Posterior cingulate gyrus (tissue), 11 donors: ENCODE results near the gene ZDHHC6.
"Not testable (repeated sequence)": the region's sequence is repeated elsewhere in the genome, so short reads cannot be mapped to it uniquely, and the experiment has no call there.

Source experiments
- DNase-seq, 10 donors: peaks; one replicate each; pipeline versions ENCODE4 v3.0.0 to v3.0.0-alpha.2; 2020 to 2021; ENCODE audit warnings: mixed read lengths in 3 of 10
- intact Hi-C: fragments of 100-400 bp; cut with DNase I; formaldehyde crosslinking; loops from one replicate; pipeline ENCODE4 v1.15.1; 2023

Gene ZDHHC6

DNA sequence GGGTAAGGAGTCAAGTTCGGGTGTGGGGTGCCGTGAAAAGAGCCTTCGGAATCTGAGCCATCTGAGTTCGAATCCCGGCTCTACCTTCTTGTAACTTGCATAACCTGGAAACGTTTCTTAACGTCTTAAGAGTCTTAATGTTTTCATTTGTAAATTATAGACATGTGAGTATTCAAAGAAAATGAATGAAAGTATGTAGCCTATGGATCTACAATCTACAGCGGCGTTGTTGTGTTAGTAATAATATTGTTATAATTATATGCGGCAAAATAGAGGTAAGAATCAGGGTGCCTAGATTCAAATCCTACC lies 860 bp upstream of the ZDHHC6 start:
- no peak for DNase-seq

DNA sequence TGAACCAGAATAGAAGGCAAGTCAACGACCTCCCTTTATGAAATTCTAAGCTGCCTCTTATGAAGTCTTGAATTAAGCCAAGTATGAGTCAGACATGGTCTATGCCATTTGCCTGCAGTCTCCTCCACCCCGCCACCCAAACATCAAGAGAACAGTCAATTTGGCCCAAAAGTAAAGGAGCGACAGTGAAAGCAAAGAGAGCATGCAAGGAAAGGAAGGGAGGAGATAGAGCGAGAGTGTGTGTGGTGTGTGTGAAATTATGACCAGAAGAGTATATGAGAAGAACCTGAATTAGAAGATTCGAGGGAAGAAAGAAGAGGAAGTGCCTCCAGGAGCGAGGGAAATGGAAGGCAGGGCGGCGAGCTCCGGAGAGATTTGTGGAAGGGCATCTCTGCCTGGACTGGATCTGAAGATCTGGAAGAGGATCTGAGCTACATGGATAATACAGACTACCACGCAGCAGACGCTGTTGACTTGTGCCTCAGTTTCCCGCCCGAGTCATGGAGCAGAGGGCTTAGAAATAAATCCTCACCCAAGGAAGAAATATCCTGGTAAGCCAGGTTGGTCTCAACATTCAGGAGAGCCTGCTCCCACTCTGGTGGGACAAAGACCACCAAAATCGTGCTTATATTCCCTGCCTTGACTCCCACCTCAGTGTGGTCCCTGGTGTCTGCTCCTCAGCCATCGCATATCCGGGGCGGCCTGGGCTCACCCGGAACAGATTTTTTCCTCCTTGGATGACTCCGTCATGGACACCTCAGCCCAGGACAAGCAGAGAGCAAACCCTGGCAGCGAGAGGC lies 459 bp downstream of the ZDHHC6 start:
- DNase-seq, result peak in 4 of 10 donors; percentile 7 to 67 (median 42)
- intact Hi-C loops, result loop anchor here (10.0 kb wide), 1 partner anchor 261 kb away; the partner anchor contains the start of gene GPAM

More for the DNA sequence above, 860 bp upstream of the ZDHHC6 start:
- intact Hi-C loops, result loop anchor here (10.0 kb wide), 1 partner anchor 263 kb away; the partner anchor contains the start of gene GPAM

DNA sequence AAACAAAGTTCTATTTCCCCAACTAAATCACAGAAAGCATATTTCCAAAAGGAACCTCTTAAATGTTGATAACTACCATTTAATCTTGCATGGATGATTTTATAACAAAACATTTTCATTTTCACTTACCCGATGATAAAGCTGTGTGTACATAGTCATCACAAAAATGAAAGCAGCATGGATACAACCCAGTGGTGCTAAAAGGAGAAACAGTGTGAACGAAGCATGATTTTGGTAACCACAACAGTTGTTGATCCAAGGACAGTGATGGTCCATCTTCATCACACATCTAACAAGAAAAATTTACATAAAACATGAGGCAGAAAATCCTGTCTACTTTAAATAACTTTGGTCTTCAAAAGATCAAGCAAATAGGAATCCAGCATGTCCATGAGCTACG lies 4.7 kb downstream of the ZDHHC6 start:
- DNase-seq, result no peak
- intact Hi-C loops, result loop anchor here (10.0 kb wide), 1 partner anchor 257 kb away; the partner anchor contains the start of gene GPAM

DNA sequence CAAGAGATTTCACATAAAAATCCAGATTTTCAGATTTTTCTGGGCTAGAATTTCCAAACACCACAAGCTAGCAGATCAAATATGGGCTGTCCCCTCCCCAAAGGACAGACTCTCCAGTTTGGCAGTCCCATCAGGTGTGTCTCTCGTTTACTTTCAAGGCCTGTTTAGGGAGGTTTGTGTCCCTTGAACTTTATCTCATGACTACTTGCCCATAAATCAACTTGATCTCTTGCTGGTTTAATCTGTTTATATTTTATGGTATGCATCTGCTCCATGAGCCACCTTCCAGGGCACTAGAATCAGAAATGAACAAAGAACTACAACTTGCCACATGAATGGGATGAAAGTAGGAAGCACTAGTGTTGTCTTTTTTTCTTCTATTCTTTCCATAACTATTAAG lies 5.2 kb downstream of the ZDHHC6 start:
- DNase-seq, result no peak
- intact Hi-C loops, result loop anchor here (10.0 kb wide), 1 partner anchor 257 kb away; the partner anchor contains the start of gene GPAM

DNA sequence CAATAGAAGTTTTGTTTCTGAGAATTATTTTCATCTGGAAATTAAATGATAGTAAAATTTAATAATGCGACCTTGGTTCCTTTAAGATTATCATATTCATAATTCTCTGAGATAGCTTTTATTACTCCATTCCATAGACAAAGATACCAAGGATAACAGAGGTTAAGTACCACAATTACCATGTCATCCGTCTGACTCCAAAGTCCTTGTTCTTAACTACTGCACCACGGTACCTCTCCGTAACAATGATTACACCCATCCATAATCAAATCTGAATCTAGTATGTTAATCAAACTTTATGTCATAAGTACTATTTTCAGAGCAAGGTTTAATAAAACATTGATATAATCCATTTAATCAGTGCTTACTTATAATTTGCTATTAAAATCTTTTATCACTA lies 8.4 kb downstream of the ZDHHC6 start:
- no peak for DNase-seq
- intact Hi-C loops, result no loop called here

GRCh38 chr10:112434988-112435619 lies 11.6 kb downstream of the ZDHHC6 start:
- no peak for DNase-seq

DNA sequence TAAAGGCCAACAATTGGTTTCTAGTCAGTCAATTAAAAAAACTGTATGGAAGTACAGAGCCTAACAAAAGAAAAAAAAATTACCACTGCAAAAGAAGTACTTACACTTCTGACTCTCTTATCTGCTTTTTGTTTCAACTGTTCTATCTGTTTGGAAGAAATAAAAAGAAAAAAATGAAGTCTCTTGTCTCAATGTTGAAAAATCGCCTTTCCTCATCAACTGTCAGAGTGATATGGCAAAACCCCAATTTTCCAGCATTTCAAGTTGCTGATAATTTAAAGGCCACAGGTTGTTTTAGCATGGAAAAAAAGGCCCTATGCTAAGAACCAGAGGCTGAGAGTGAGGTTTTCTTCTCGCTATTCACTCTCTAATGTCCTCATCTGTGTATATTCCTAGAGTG lies 13.6 kb downstream of the ZDHHC6 start:
- intact Hi-C loops, result no loop called here

More at GRCh38 chr10:112434988-112435619, 11.6 kb downstream of the ZDHHC6 start:
- intact Hi-C loops, result no loop called here

DNA sequence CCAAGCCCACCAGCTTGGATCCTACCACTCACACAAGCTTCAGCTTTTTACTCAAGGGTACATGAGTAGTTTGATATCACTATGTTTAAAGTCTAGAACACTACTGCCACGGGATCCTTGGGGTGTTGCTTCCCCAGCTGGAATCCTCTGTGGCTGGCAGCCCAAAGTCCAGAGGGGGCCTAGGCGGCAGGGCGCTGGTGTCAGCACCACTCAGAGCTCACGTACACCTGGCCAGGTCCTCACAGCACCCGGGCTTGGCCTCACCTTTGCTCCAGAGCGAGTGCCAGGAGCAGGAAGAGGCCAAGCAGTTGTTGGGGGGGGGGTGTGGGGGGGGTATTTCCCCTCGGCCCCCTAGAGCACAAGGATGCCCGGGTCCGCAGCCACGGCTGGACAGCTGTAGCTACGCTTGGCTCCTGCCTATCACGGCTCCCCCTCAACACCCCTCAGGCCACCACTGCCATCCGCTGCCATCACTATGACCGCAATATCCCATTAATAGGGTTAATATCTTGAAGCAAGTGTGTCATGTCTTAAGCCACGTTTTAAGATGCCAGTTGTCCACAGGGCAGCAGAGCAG lies 17.0 kb downstream of the ZDHHC6 start:
- intact Hi-C loops, result no loop called here
- DNase-seq, result no peak

More for the DNA sequence above, 13.6 kb downstream of the ZDHHC6 start:
- no peak for DNase-seq

DNA sequence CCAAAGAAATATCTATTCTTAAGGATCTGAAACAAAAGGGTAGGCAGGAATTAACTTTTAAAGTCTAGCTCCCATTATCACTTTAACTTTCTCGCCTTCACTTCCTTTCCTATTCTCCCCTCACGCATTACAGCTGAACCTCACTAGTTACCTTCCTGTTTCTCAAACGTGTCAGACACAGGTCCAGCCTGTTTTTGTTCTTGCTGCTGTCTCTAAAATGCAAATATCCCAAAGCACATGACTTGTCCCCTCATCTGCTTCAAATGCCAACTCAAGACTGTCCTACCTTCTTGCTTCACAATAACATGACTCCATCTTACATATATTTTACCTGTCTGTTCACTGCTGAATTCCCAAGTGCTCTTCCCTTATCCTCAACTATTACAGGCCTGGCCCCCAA lies 17.6 kb downstream of the ZDHHC6 start:
- intact Hi-C loops, result no loop called here
- no peak for DNase-seq

GRCh38 chr10:112426111-112426510 lies 20.6 kb downstream of the ZDHHC6 start:
- intact Hi-C loops, result no loop called here
- no peak for DNase-seq

DNA sequence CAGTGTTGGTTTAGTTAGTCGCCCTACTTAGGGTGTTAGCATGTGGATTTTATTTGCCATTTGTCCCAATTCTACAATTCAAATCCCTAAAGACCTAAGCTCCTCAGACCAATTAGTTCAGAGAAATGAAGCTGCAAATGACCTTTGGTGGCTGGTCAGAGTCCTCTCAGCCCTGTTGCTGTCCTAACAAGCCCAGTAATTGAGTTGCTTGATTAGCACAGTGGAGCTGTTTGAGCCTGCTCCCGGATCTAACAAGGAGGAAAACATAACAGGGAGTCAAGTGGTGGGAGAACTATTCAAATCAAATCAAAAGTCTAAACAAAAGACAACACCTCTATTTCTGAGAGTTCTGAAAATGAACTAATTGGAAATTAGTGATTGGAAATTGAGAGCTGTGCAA lies 22.1 kb downstream of the ZDHHC6 start:
- intact Hi-C loops, result no loop called here
- no peak for DNase-seq

DNA sequence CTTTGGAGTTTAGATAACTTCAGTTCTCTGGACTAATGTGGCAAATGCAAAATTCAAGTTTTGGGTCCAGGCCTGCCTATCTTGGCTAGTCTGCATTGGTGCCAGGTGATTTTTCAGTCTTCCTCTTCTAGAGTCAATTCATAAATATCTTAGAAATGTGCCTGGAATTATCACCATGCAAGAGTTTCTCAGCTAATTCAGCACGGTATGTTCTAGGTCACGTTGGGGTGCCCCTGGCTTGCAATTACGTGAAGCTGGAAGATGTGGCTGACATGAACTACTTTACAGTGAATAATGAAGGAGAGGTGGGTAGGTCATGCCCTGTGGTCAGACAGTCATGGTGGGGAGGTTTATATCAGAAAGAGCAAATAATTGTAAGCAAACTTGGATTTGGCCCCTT lies 25.0 kb downstream of the ZDHHC6 start:
- no peak for DNase-seq
- intact Hi-C loops, result no loop called here

GRCh38 chr10:112412696-112413095 lies 34.0 kb downstream of the ZDHHC6 start:
- intact Hi-C loops, result no loop called here

GRCh38 chr10:112409755-112410154 lies 37.0 kb downstream of the ZDHHC6 start:
- no peak for DNase-seq
- intact Hi-C loops, result no loop called here

More at GRCh38 chr10:112412696-112413095, 34.0 kb downstream of the ZDHHC6 start:
- no peak for DNase-seq

DNA sequence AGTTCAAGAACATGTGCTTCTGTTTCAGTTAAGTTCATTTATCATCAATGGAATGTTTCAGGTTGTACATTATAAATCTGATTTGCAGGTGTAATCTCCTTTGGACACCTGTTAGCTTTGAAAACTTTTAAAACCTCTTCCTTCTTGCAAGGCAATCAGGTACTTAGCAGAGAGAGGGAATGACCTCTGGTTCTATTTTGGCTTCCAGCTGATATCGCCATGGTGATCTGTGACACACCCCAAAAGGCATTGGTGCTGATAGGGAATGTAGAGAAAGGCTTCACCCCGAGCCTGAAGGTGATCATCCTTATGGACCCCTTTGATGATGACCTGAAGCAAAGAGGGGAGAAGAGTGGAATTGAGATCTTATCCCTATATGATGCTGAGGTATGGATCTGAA lies 37.4 kb downstream of the ZDHHC6 start:
- intact Hi-C loops, result no loop called here
- DNase-seq, result no peak

GRCh38 chr10:112407696-112408095 lies 39.0 kb downstream of the ZDHHC6 start:
- intact Hi-C loops, result no loop called here
- DNase-seq, result no peak

GRCh38 chr10:112406806-112407205 lies 39.9 kb downstream of the ZDHHC6 start:
- intact Hi-C loops, DNase-seq: not testable (repeated sequence)

DNA sequence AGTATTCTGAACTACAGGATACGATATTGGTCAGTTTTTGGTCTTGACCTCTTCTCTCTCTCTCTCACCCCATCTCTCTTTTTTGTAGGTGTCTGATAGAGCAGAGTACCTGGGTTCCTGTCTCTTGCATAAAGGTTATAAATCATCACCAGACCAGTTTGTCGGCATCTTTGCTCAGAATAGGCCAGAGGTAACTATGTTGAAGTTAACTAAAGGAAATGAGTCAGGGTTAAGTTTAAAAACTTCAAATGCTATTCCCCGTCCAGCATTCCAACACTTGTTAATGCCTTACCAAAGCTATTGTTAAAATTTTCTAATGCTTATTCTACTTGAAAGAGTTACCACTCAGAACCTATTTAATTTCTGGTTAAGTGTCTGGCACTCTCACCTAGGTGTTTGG lies 42.1 kb downstream of the ZDHHC6 start:
- intact Hi-C loops, result no loop called here
- no peak for DNase-seq

- DNase-seq, result no peak
- intact Hi-C loops, result no loop called here
Observed at GRCh38 chr10:112402917-112403316, 43.8 kb downstream of the ZDHHC6 start.

- no peak for DNase-seq
- intact Hi-C loops, result no loop called here
Observed at GRCh38 chr10:112397592-112397991, 49.1 kb downstream of the ZDHHC6 start.

DNA sequence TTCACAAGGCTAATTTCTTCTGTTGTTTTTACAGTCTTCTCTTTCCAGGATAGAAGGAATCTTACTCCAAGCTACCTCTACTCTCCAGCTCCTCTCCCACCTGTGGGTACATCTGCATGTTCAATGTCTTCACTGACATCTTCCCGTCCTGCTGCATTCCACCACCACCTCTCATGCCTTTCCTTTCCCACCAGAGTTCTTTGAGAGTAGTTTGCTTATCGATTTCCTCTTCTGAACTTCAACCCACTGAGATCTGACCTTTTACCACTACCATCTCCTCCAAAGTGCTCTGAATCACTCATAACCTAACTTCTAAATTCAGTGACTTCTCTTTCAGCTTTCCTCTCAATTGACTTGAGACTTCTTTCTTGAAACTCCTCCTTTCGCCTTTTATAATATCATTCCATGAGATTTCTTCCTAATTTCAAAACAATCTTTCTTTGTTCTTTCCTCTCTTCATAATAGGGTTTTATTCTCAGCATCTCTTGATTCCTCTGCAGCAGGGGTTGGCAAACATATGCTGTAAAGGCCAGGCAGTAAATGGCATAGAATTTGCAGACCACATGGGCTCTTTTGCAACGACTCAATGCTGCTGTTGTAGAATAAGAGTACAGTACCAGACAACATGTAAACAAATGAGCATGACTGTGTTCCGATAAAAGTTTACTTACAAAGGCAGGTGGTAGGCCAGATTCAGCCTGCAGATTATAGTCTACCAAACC lies 50.7 kb downstream of the ZDHHC6 start:
- DNase-seq, result no peak
- intact Hi-C loops, result no loop called here
